HCT116 (cell line): ENCODE measurements around the gene IRF8.

Experiments used
- YY1 ChIP-seq: IDR thresholded peaks from 2 replicates; pipeline ENCODE4 v1.6.1; 2011; ENCODE audit warnings: low read length, low read depth, moderate library complexity, mild to moderate bottlenecking; ENCODE audit not compliant: insufficient replicate concordance; ENCODE audit errors: extremely low read depth
- ZBTB33 ChIP-seq: IDR thresholded peaks from 2 replicates; pipeline ENCODE4 v1.6.1; 2011; ENCODE audit warnings: mild to moderate bottlenecking, low read length, moderate library complexity; ENCODE audit not compliant: insufficient replicate concordance; ENCODE audit errors: extremely low read depth

- no peak for TF ChIP-seq ZBTB33
- TF ChIP-seq YY1: no peak
These were observed 15.1 kb upstream of the IRF8 start for GRCh38 chr16:85883813-85884212.
